Esophagus squamous epithelium (tissue), 5 donors: Measurements from ENCODE around the gene PIBF1. TPM values are rescaled to one million over a fixed set of nuclear protein-coding genes. Genes with fewer than 3 reads are reported as not detected.
A peak's percentile ranks its signal among the peaks of the same experiment; 100 is the strongest.

Experiments
- DNase-seq: peaks from one replicate; lab custom pipeline; 2025; lab: John Stamatoyannopoulos, UW
- H3K27ac ChIP-seq, 4 donors: fragments of 200-600 bp; sonication (generic); one replicate each; pipeline ENCODE4 v1.5.1; 2016 to 2019; ENCODE audit warnings: mild to moderate bottlenecking in 1 of 4
- H3K27me3 ChIP-seq, 4 donors: fragments of 200-600 bp; sonication (generic); 1 replicate in 3 of 4; 2 replicates in 1 of 4; pipeline versions ENCODE4 v1.5.1 to v1.6.0; 2017 to 2021; ENCODE audit warnings: antibody characterized with exemption in 1 of 4
- H3K36me3 ChIP-seq, 3 donors: fragments of 200-600 bp; sonication (generic); one replicate each; pipeline ENCODE4 v1.5.1; 2016 to 2019
- H3K4me1 ChIP-seq, 3 donors: fragments of 200-600 bp; sonication (generic); one replicate each; pipeline ENCODE4 v1.5.1; 2017 to 2019
- H3K4me3 ChIP-seq, 4 donors: fragments of 200-600 bp; sonication (generic); 1 replicate in 3 of 4; 2 replicates in 1 of 4; pipeline ENCODE4 v1.5.1; 2016 to 2019; ENCODE audit warnings: mild to moderate bottlenecking in 2 of 4, moderate library complexity in 1 of 4
- H3K9me3 ChIP-seq, 3 donors: fragments of 200-600 bp; sonication (generic); one replicate each; pipeline ENCODE4 v1.5.1; 2016 to 2019
- POLR2A ChIP-seq, 4 donors: fragments of 450-650 bp; IDR thresholded peaks; one replicate each; pipeline ENCODE4 v1.6.1; 2017; ENCODE audit warnings: antibody characterized with exemption in 4 of 4, mild to moderate bottlenecking in 4 of 4, moderate library complexity in 3 of 4
- WGBS, 2 donors: methylation state at CpG; one replicate each; pipeline ENCODE4 v1.1.5; 2018; 5-methylcytosine and 5-hydroxymethylcytosine counted together
- intact Hi-C: fragments of 100-400 bp; cut with DNase I; formaldehyde crosslinking; loops from one replicate; pipeline ENCODE4 v1.15.0; 2022
- total RNA-seq, 4 donors: library from RNA; depleted of rRNA; stranded (reverse); fragments of >200 nt; gene quantifications; one replicate each; pipeline ENCODE4 v1.1.0, GENCODE V29; 2016
- TF ChIP-seq, protein P1 (sequence below), 6 experiments: fragments of 450-650 bp in 4 of 6; fragments of 200-600 bp in 2 of 6; sonication (generic) in 2 of 6; IDR thresholded peaks; one replicate each; pipeline ENCODE4 v1.5.1; 2016 to 2019; ENCODE audit warnings: antibody characterized with exemption in 6 of 6, mild to moderate bottlenecking in 4 of 6, moderate library complexity in 4 of 6
- donor health status: DM: yes; HTN: yes; CAD: no.

The PIBF1 gene
- total RNA-seq, 4 donors from 2014 or later: 10.6 to 18.7 (median 11.9) TPM

DNA sequence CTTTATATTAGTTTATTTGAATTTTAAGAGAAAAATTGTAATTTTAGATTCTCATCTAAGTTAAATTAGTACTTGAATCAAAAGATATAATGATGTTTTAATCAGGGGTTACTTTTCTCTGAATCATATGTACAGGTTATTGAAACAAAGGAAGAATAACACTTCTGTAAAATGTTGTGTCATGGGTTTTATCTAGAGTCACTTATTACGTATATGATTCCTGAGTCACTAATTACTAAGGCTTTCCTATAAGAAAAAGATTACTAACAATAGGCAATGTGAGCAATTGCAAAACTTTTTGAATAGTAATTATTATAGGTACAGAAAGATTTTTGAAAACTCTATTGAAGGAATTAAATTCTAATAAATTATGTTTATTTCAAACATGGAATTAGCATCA is 177.7 kb downstream of the PIBF1 start:
- intact Hi-C loops: no loop called here
- H3K27ac ChIP-seq: peak overlapping the region in 3 of 4 donors; percentile 52 to 72 (median 65)
- no peak for DNase-seq
- H3K4me3 ChIP-seq: no peak overlapping the region
- H3K9me3 ChIP-seq: no peaks in the 10 kb centered on the region
- no peak for TF ChIP-seq POLR2A (IDR thresholded peaks at IDR 0.05)
- TF ChIP-seq, protein P1, sequence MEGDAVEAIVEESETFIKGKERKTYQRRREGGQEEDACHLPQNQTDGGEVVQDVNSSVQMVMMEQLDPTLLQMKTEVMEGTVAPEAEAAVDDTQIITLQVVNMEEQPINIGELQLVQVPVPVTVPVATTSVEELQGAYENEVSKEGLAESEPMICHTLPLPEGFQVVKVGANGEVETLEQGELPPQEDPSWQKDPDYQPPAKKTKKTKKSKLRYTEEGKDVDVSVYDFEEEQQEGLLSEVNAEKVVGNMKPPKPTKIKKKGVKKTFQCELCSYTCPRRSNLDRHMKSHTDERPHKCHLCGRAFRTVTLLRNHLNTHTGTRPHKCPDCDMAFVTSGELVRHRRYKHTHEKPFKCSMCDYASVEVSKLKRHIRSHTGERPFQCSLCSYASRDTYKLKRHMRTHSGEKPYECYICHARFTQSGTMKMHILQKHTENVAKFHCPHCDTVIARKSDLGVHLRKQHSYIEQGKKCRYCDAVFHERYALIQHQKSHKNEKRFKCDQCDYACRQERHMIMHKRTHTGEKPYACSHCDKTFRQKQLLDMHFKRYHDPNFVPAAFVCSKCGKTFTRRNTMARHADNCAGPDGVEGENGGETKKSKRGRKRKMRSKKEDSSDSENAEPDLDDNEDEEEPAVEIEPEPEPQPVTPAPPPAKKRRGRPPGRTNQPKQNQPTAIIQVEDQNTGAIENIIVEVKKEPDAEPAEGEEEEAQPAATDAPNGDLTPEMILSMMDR (IDR thresholded peaks at IDR 0.05): no peak
- 29 to 39% methylated on average over 1 of the region's 1 CpG for WGBS, 2 donors
- peaks cover 0 to 22% (median 0%) of the 10 kb centered on the region in 3 donors for H3K36me3 ChIP-seq
- H3K4me1 ChIP-seq: peaks cover 0 to 22% (median 0%) of the 10 kb centered on the region in 3 donors
- no peaks in the 10 kb centered on the region for H3K27me3 ChIP-seq

DNA sequence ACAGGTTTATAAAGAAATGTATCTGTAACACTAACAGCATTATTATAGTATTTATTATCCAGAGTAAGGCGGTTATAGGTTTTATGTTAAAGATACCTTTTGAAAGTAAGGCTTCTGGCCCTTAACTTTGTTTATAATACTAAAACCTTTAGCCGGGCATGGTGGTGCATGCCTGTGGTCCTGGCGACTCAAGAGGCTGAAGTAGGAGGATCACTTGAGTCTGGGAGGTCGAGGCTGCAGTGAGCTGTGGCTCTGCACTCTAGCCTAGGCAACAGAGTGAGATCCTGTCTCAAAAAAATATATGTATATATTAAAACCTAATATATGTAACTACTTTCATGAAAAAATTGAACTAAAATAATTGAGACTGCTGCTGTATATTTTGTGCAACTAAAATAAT is 178.2 kb downstream of the PIBF1 start:
- no peaks in the 10 kb centered on the region for H3K27me3 ChIP-seq
- H3K4me1 ChIP-seq: peaks cover 0 to 19% (median 0%) of the 10 kb centered on the region in 3 donors
- H3K9me3 ChIP-seq: no peaks in the 10 kb centered on the region
- TF ChIP-seq, protein P1 (IDR thresholded peaks at IDR 0.05): no peak
- no peak for TF ChIP-seq POLR2A (IDR thresholded peaks at IDR 0.05)
- intact Hi-C loops: no loop called here
- peaks cover 0 to 26% (median 0%) of the 10 kb centered on the region in 3 donors for H3K36me3 ChIP-seq
- H3K4me3 ChIP-seq: peak overlapping the region in 1 of 4 donors; percentile 8
- H3K27ac ChIP-seq: peak overlapping the region in 3 of 4 donors; percentile 52 to 72 (median 57)
- DNase-seq: no peak
- 51 to 64% methylated on average over 4 of the region's 4 CpGs for WGBS, 2 donors

DNA sequence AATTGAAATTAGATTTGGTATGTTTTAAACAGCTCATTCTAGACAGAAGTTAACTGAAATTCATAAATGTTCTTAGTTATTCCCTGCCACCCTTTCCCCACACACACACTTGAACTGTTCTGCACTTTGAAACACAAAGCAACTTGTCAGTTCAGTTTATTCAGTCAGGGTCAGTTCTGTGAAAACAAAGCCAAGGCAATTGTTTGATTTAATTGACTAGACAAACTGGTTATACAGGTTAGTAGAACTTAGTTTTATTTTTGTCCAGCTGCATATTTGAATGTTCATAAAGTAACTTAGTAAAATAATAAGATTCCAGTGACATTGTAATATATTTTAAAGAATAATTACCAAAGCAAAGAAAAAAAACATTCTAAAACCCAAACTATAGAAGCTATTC is 178.6 kb downstream of the PIBF1 start:
- H3K9me3 ChIP-seq: no peaks in the 10 kb centered on the region
- DNase-seq: no peak
- intact Hi-C loops: no loop called here
- peaks cover 0 to 31% (median 0%) of the 10 kb centered on the region in 3 donors for H3K36me3 ChIP-seq
- peak overlapping the region in 1 of 4 donors; percentile 8 for H3K4me3 ChIP-seq
- TF ChIP-seq, protein P1 (IDR thresholded peaks at IDR 0.05): no peak
- no peak for TF ChIP-seq POLR2A (IDR thresholded peaks at IDR 0.05)
- peak overlapping the region in 3 of 4 donors; percentile 52 to 72 (median 57) for H3K27ac ChIP-seq
- no peaks in the 10 kb centered on the region for H3K27me3 ChIP-seq
- peaks cover 0 to 19% (median 0%) of the 10 kb centered on the region in 3 donors for H3K4me1 ChIP-seq

DNA sequence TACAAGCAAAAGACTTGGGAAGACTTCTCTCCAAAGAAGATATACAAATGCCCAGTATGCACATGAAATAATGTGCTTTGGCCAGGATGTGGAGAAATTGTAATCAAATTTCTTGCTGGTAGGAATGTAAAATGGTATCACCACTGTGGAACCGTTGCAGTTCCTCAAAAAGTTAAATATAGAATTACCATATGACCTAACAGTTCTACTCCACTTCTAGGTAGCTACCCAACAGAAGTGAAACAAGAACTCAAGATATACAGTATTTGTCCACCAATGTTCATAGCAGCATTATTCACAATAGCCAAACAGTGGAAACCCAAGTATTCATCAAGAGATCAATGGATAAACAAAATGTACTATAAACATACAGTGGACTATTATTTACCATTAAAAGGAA is 181.8 kb downstream of the PIBF1 start:
- TF ChIP-seq, protein P1 (IDR thresholded peaks at IDR 0.05): no peak
- TF ChIP-seq POLR2A (IDR thresholded peaks at IDR 0.05): no peak
- Histone ChIP-seq H3K4me1 (peaks cover 0 to 19% (median 0%) of the 10 kb centered on the region in 3 donors), H3K27ac (no peak overlapping the region), H3K4me3 (no peak overlapping the region), H3K36me3 (peaks cover 0 to 28% (median 0%) of the 10 kb centered on the region in 3 donors), H3K27me3 (no peaks in the 10 kb centered on the region), H3K9me3 (no peaks in the 10 kb centered on the region)
- no peak for DNase-seq
- intact Hi-C loops: no loop called here
- 74 to 90% methylated on average over 1 of the region's 1 CpG for WGBS, 2 donors

DNA sequence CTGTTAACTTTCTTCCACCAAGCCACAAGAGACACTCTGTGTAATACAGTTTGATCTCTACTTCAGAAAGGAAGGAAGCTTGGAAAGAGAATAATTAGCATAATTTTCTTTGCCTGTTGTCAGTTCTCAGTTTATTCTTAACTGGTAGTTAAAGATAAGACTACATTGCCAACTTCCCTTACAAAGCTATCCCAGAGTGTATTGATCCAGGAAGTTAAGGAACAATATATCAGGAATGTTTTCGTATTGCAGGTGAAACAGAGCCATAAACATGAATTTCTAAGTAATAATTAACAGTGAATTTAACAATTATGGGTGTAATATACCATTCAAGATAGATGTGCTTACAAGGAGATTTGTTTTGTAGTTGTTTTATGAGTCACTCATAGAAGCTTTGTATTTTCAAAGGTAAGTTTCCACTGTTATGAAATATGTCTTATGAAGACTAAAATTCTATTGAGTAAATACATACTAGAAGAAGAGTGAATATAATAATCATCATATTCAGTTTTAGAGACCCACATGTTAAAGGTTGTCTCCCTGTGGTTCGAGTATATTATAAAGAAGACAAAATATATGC is 188.5 kb downstream of the PIBF1 start:
- intact Hi-C loops: no loop called here
- TF ChIP-seq, protein P1 (IDR thresholded peaks at IDR 0.05): no peak
- TF ChIP-seq POLR2A (IDR thresholded peaks at IDR 0.05): no peak
- Histone ChIP-seq H3K36me3 (peaks cover 0 to 37% (median 0%) of the 10 kb centered on the region in 3 donors), H3K27me3 (no peaks in the 10 kb centered on the region), H3K4me3 (no peak overlapping the region), H3K4me1 (peaks cover 0 to 7% (median 0%) of the 10 kb centered on the region in 3 donors), H3K9me3 (no peaks in the 10 kb centered on the region), H3K27ac (peak overlapping the region in 3 of 4 donors; percentile 2 to 53 (median 26))
- DNase-seq: no peak
- 68 to 77% methylated on average over 2 of the region's 2 CpGs for WGBS, 2 donors
